Fibroblast of villous mesenchyme (primary cell): ENCODE measurements around the gene NR6A1. TPM values are rescaled to one million over a fixed set of nuclear protein-coding genes. Genes with fewer than 3 reads are reported as not detected.

ENCODE experiments used
- DNase-seq: peaks from one replicate; pipeline ENCODE4 v3.0.0-alpha.2; 2010; ENCODE audit warnings: low read depth
- H3K4me3 ChIP-seq: 2 replicates; pipeline ENCODE4 v1.5.1; 2011; ENCODE audit warnings: low read depth, mild to moderate bottlenecking, low read length
- CTCF ChIP-seq: IDR thresholded peaks from 2 replicates; pipeline ENCODE4 v1.5.1; 2012; ENCODE audit warnings: low read depth, mild to moderate bottlenecking, low read length; ENCODE audit not compliant: insufficient read depth
- total RNA-seq: library from RNA; depleted of rRNA; stranded (reverse); fragments of >200 nt; gene quantifications from 2 replicates; pipeline ENCODE4 v1.2.3, GENCODE V29; 2012

The NR6A1 gene
- total RNA-seq, 1 donor: under 0.01 TPM

DNA sequence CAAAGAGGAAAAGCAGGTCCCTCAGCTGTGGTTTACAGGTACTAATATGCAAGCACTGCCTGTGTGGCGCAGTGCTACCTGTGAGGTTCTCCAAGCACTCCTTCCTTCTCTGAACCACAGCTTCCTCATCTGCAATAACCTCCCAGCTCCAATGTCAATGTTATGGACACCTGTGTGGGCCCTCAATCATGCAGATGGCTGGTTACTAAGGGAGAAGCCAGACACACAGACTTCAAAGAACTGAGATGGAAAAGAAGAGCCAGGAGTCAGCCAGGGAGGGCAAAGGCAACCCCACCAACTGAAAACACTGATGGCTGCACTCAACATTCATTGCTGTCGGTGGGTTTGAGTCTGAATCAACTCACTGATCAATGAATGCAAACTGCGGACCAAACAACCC lies 77.7 kb downstream of the NR6A1 start:
- no peak for TF ChIP-seq CTCF
- H3K4me3 ChIP-seq: no peak overlapping the region
- no peak for DNase-seq

DNA sequence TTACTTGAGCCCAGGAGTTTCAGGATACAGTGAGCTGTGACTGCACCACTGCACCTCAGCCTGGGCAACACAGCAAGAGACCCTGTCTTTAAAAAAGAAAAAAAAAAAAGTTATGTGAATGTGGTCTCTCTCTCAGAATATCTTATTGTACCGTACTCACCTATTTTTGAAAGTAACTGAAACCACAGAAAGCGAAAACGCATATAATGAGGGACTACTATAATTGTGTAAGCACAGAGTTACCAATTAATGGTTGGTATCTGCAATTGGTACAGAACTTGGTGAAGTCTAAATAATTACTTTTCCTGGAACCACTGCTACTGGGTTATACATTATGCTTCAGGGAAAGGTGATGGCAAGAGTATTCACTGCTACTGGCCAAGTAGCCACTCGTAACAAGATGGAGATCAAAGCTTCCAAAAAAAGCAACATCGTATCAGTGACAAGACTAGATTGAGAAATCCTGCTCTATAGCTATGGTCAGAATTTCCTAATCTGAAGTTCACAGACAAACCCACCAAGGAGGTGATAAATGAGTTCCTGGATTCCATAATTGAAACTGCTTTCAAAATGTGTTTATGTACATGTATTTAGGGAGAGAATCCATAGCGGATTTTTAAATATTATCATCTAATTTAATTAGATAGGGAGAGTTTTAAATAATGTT lies 82.7 kb downstream of the NR6A1 start:
- no peak for TF ChIP-seq CTCF
- DNase-seq: no peak
- no peak overlapping the region for H3K4me3 ChIP-seq

DNA sequence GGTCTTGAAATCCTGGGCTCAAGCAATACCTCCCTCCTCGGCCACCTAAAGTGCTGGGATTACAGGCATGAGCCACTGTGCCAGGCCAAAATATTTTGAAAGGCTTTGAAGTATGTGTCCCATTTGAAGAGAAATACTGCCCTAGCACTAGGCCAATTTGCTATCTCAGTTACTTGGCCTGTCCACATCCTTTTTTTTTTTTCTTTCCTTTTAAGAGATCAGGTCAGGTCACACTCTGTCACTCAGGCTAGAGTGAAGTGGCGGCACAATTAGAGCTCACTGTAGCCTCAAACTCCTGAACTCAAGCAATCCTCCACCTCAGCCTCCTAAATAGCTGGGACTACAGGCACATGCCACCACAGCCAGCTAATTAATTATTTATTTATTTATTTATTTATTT lies 84.2 kb downstream of the NR6A1 start:
- H3K4me3 ChIP-seq: no peak overlapping the region
- no peak for TF ChIP-seq CTCF
- DNase-seq: no peak

- DNase-seq: no peak
- H3K4me3 ChIP-seq: no peak overlapping the region
- no peak for TF ChIP-seq CTCF
These were observed 85.9 kb downstream of the NR6A1 start for GRCh38 chr9:124685217-124685616.

GRCh38 chr9:124684169-124684568 lies 86.9 kb downstream of the NR6A1 start:
- TF ChIP-seq CTCF: no peak
- no peak overlapping the region for H3K4me3 ChIP-seq
- DNase-seq: no peak

GRCh38 chr9:124683043-124683442 lies 88.1 kb downstream of the NR6A1 start:
- TF ChIP-seq CTCF: no peak
- H3K4me3 ChIP-seq: no peak overlapping the region
- DNase-seq: no peak

DNA sequence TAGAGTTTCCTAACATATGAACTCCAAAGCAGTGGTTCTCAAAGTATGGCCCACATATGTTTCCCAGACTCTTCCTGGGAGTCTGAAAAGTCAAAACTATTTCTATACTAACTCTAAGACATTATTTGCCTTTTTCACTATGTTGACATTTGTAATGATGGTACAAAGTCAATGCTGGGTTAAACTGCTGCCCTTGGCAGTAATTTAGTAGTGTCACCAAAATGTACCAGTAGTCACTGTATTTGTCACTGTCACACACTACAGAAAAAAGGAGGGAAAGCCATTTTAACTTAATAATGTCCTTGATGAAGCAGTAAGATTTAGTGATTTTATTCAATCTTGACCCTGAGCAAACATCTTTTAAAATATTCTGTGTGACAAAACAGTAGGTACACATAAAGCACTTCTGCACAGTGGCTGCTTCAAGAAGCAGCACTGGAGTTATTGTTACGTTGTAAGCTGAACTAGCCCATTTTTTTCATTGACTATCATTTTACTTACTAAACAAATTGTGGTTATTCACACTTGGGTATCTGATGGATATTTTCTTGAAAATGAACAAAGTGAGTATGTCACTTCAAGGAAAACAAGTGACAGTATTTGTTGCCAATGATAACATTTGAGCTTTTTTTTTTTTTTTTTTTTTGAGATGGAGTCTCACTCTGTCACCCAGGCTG lies 90.3 kb downstream of the NR6A1 start:
- no peak for DNase-seq
- TF ChIP-seq CTCF: no peak
- no peak overlapping the region for H3K4me3 ChIP-seq
